ENCODE results near the gene FBXL4.

- no peak for TF ChIP-seq POLR2A (IDR thresholded peaks at IDR 0.05; ENCODE audit: low read length)
- no peak for TF ChIP-seq GATA1 (IDR thresholded peaks at IDR 0.05; ENCODE audit: low read depth, low read length)
These were observed 19.9 kb upstream of the FBXL4 start for GRCh38 chr6:98967616-98968015.

Data from erythroblast (primary cell).